Activated gamma-delta T cell treated with anti-CD3 and anti-CD28 coated beads, Interleukin-2, amount 50 U/mL, for 16 hours (primary cell): ENCODE data around the gene ZNF362.
"Not testable (repeated sequence)": the region's sequence is repeated elsewhere in the genome, so short reads cannot be mapped to it uniquely, and the experiment has no call there.

Experiments used
- DNase-seq: peaks from one replicate; pipeline ENCODE4 v3.0.0-alpha.2; 2020; ENCODE audit warnings: low read depth

The ZNF362 gene

DNA sequence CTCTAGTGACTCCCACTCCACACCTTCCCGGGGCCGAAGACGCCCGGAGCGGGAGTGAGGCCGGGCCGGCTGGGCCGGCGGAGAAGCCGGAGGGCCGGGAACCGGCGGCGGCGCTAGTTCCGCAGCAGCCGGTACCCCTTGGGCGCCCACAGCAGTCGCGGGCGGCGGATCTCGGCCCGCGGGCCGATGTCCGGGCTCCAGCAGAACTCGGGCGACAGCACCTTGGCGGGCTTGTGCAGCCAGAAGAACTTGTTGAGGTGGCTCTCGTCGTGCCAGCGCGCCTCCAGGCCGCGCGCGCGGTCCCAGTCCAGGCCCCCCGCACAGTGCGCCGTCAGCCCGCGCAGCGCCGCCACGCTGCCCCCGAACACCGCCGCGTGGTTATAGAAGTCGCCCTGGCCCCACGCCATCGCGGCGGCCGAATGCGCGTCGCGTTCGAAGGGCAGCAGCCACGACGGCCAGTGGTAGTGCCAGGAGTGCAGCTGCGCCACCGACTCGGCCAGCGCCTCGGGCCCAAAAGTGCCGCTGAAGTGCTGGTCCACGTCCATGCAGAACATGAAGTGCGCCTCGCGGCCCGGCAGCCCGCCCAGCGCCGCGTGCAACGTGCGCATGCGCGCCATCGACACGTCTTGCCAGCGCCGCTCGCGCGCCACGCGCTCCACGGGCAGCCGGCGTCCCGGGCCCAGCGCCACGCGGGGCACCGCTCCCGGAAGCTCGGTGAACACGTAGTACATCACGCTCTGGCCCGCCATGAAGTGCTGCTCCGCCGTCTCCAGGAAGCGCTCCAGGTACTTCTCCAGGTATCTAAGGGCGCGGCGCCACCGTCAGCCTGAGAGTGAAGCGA lies 50.6 kb downstream of the ZNF362 start:
- no peak for DNase-seq

DNA sequence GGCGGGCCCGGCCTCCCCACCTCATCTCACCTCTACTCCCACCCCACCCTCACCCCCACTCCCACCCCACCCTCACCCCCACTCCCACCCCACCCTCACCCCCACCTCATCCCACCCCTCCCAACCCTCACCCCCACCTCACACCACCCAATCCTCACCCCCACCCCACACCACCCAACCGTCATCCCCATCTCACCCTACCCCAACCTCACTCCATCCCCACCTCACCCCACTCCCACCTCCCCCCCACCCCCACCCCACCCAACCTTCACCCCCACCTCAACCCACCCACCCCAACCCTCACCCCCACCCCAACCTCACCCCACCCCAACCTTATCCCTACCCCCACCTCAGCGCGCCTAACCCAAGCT lies 51.2 kb downstream of the ZNF362 start:
- DNase-seq: no peak

DNA sequence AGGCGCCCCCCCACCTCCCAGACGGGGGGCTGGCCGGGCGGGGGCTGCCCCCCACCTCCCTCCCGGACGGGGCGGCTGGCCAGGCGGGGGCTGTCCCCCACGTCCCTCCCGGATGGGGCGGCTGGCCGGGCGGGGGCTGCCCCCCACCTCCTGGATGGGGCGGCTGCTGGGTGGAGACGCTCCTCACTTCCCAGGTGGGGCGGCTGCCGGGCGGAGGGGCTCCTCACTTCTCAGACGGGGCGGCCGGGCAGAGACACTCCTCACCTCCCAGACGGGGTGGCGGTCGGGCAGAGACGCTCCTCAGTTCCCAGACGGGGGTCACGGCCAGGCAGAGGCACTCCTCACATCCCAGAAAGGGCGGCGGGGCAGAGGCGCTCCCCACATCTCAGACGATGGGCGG lies 53.1 kb downstream of the ZNF362 start:
- not testable (repeated sequence) for DNase-seq

DNA sequence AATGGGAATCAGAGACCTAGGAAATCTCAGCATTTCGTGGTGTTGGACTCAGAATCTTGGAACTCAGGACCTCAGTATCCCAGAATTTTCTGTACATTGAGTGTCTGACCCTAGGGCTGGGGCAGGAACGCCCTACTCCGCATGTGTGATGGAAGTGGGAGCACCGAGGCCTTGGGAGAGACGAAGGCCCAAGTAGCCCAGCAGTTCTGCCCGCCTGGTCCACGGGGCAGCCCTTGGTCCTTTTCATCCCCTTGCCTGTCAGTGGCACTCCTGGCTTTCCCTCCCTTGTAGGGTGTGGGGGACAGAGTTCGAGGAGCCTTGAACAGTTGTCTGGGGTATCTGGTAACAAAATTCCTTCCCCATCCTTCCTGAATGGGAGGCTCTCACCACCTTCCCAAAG lies 54.4 kb downstream of the ZNF362 start:
- no peak for DNase-seq

DNA sequence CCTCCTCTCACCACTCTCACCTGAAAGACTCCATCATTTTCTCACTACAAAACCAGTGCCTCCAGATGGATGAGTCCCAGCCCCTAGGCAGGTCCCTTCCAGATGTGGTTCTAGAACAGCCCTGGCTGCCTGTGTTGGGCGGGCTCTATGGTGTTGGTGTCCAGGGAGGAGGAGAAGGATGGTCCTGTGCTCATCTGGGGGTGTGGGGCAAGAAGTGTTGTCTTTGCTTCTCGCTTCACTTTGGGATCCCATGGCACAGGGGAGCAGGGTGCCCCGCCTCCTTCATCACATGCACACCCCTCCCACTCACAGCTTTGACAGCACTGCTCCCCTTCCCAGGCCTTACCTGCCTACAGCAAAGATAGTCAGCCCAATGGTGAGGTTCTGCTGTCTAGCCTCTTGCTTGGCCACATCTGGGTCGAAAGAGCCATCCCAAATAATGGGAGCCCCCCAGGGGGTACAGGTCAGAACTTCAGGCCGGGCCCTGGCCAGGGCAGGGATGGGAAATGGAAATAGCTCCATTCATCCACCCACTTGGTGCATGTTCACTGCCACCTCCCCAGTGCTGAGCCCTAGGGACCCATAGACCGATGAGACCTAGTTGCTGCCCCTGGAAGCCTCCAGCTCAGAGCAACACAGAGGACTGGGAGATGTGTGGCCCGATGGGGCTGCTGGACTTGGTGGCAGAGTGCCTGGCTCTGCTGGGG lies 55.6 kb downstream of the ZNF362 start:
- DNase-seq: no peak

DNA sequence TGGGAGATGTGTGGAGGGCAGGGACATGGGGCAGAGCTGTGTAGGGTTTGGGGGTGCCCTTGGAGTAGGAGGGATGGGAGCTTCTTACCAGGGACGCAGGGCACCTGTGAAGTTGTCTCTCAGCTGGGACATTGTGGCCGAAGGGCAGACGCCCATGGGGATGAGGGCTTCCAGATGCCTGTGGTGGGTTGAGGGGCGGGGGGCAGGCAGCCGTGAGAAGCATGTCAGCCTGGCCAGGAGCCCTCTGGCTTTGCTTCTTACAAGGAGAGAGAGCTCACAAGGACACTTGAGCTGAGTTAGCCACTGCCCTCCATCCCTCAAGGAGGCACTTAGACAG lies 56.1 kb downstream of the ZNF362 start:
- DNase-seq: no peak

DNA sequence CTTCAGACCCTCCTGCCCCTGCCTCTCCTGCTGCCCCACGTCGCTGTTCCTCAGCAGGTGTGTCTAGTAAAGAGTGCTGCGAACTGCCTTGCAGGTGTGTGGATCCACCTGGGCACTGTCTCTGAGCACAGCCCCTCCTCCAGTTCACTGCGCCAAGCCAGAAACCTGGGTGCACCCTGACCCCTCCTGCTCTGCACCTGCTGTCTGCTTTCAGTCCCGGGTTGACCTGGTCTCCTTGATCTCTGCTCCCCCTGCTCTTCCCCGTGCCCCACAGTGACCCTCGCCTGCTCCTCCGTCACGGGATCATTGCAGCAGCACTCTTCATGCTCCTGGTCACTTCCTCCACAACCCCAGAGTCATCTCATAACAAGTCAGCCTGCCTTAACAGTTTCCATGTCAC lies 58.1 kb downstream of the ZNF362 start:
- DNase-seq: no peak

DNA sequence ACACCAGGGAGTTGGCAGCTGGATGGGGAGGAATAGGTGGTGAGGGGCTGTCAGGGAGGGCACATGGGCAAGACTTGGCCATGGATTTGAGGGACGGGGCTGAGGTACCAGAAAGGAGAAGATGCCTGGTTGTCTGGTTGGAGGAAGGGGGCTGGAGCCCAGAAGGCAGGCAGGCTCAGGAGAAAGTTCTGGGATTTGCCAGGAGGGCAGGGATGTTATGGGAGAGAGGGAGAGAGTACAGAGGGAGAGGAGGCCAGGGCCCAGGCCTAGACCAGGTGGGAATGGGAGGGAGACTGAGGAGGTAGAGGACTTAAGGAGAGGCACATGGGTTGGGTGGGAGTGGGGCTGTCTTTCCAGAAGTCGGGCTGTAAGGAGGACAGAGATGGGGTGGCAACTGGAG lies 60.3 kb downstream of the ZNF362 start:
- DNase-seq: no peak

DNA sequence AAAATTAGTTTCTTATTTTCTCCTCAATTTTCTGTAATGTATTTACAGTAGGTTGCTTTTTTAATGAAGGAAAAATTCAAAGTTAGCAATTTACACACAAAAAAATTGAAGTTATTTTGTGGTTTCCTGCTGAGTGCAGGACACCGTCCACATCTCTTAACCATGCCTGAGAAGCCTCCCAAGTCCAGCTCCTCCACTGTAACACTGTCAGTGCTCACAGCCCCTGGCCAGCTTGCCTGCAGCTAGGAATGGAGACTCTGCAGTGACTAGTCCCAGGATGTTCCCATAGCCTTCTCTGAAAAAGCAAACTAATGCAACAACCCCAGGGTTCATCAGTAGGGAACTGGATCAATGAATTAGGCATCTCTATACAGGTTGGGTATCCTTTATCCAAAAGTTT lies 61.1 kb downstream of the ZNF362 start:
- no peak for DNase-seq

DNA sequence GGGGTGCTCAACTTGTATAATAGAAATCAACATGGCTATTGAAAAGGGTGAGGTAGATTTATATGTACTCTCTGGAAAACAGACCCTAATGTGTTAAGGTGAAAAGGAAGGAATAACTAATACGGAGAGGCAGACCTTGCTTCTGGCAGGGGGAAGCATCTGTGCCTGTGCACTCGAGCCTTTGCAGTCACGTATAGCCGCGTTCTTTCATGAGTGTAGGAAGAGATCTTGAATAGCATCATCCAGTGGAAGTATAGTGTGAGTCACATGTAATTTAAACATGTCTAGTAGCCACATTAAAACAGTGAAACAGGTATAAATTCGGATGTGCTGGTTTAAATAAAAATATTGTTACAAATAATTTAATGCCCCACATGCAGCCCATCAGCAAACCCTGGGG lies 61.7 kb downstream of the ZNF362 start:
- no peak for DNase-seq

DNA sequence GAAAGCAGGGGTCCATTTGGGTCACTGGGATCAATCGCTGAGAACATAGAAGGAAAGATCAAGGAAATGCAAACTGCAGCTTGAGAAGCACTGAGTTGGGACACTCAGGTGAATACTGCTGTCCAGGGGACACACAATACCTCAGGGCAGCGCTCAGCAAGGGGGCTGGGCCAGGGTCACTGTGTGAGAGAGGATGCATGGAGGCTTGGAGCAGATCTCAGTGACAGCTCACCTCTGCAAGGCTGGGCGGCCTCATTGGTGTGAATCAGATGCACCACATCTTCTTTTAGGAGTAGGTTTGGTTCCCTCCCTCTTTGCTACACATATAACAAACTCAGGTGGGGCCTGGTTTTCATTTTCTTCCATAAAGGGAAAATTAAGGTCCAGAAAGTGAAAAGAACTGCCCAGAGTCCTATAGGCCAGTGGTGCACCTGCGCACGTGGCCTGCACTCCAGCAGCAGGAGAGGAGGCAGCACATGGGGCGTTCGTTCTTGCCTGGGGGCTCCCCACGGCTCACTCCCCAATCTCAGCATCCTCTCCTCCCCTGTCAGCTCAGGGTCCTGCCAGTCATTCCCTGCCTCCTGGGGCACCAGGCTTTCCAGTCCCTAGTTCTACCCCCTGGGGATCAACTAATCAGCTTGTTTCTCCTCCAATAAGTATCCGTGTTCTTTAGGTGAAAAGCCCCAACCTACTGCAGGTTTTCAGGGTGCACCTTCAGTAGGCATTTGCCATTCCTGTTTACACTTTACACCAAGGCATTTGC lies 63.1 kb downstream of the ZNF362 start:
- DNase-seq: no peak

DNA sequence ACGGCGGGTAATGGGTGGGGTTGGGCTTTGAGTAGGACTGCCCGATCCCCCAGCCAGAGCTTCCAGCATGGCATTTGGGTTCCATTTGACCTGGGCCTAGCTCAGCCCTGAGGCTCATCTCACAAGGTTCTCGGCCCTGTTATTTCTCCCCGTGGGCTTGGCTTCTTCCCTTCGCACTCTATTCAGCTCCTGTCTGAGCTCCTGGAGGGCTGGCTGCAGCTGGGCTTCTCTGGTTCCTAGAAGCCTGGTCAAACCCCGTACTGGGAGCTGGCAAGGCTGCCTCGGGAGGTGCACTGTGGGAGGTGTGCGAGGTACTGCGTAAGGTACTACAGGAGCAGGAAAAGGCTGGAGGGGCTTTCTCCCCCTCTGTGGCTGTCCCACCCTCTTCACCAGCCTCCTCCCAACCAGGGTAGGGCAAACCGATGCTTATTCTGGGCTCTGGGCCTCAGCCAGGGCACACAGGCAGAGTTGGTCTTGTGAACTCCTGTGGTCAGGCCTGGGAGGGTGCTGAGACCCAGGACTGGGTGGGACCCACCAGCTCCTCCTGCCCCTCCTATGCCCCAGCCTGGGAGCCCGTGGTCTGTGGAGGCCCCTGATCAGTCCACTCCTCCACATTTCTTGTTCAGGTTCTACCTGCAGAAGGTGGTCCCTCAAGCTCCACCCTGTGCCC lies 63.8 kb downstream of the ZNF362 start:
- no peak for DNase-seq

DNA sequence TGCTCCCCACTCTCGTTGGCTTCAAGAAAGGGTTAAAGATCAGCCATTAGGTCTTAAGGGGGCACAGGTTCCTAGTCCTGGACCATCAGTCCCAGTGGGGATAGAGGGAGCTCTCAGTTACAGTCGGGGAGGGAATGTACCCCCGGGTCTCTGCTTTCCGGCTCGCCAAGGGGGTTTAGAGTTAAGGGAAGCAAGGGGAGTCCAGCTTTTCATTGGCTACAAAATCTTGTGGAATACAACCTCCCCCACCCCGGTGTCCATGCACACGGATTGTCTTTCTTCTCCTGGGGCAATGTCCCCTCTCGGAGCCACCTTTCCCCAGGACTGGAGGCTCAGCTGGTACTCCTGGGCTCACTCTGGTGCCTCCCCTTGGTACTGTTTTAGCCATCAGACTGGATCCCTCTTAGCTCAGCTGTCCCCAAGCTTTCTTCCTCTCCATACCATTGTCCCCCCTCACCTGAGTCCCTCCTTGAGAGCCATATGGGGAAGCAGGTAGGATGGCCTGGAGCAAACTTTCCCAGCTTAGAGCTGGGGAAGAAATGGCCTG lies 64.4 kb downstream of the ZNF362 start, which contains the start of gene A3GALT2:
TSS of gene A3GALT2 (minus strand) at position 480 of the 547 bp plus-strand sequence. CDS start at position 480, 0 bp downstream.
- no peak for DNase-seq

DNA sequence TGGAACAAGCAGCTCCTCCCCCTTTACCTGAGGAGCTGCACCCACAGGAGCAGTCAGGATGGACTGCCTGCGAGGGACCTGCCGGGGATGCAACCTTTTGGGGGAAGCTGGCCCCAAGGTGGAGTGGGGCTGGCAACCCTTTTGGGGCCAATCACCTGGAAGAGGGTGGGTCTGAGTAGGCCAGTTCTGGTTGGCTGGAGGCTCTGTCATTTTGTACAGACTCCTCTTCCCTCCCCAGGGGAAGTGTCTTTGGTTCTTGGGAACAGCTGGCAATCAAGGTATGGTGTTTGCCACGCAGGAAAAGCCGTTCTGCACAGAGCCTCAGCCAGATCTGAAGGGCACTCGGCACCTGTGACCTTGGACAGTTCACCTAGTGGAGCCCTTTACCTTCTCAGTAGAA lies 64.9 kb downstream of the ZNF362 start:
- DNase-seq: no peak

DNA sequence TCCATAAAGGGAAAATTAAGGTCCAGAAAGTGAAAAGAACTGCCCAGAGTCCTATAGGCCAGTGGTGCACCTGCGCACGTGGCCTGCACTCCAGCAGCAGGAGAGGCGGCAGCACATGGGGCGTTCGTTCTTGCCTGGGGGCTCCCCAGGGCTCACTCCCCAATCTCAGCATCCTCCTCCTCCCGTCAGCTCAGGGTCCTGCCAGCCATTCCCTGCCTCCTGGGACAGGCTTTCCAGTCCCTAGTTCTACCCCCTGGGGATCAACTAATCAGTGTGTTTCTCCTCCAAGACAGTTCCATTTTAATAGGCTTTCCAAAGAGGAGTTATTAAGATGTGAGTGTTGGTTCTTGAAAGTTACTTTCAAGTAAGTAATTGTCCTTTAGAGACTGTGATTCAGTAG lies 65.8 kb downstream of the ZNF362 start:
- DNase-seq: no peak

DNA sequence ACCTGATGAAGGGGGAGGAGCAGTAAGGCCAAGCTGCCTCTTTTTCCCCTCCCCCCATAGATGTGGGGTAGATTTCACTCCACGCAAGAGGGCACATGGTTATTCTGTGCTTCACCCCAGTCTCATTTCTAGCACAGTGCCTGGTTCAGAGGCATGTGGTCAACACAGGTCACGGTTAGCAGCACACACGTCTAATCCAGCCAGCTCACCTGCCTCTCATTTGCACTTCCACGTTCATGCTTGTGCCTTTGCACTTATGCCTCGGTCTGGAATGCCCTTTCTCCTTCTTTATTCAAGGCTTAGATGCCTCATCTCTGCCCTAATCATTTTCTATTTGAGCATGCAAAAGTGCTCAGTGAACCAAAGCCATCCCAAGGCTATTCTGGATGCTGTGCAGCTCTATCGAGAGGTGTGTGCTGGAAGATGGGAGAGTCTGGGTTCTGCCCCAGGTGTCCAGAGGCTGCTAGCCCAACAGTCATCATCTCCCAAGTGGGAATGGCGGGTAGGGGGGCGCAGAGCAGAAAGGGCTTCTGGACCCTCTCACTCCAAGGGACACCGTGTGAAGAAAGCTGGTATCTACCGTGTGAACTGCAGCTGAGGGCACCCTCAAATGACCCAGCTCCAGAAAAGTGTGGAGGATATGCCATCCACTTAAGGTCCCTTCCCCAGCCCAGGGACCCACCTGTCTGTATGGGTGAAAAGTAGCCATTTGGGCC lies 66.7 kb downstream of the ZNF362 start:
- no peak for DNase-seq

DNA sequence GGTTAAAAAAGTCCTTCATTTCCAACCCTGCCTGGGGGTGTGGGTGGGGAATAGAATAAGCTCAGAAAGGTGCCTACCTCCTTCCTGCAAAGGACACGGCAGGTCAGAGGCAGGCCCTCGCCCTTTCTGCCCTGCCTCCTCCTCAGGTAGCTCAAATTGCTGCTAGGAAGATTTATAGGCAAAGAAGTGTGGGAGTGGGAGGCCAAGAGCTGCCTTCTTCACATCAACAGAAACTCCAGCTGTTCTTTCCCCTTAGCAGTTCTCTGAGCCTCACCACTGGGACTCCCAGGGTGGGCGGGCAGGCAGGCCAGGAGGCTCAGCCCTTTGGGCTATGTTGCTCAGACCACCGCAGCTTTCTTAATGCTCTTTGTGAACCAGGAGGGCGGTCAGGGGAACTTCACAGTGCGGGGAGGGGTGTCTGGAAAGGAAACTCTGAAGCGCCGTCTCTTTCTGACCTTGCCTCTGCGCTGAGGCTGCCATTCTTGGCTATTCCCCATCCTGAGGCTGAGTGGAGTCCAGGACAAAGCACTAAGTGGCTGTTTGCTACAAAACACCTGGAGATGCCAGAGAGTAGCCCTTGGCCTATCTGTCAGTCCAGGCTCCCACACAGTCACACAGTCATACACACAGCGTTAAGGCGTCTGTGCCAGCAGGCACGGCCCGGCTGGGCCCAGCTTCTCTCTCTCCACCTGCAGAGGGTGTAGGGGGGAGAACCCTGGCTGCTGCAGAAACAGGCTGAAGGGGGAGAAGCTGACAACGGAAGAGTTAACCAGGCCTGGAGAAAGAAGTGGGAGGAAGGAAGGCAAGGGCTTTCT lies 67.6 kb downstream of the ZNF362 start:
- DNase-seq: no peak

DNA sequence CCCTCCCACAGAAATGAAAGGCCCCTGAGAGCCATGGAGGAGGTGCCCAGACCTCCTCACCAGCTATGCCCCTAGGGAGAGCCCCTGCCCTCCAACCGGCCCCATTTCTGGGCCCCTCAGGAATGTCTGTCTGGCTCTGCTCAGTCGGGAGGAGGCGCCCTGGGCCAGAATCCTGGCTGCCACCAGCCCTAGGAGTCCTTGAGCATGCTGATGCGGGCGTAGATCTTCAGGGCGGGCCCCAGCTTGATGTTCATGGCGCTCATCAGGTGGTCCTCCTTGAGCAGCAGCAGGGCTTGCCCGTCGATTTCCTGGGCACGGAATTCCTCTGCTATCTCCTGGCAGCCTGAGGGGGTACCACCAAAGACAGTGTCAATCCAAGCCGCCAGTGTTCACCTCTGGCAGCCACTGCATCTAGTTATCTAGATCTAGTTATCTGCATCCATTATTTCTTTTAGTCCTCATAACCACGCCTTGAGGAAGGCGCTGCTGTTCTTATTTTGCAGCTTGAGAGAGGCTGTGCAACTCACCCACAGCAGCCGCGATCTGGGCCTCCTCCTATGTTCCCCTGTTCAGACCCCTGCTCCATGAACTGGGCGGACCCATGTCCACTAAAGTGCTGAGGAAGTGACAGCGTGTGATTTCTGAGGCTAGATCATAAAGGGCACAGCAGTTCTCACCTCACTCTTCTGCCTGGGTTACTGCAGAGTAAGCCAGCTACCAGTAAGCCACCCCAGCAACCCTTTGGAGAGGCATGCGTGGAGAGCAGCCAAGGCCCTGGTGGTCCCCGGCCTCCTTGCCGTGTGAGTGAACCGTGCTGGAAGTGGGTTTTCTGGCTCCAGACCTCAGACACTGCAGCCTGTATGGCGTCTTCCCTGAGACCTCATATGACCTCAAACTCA lies 68.6 kb downstream of the ZNF362 start:
- no peak for DNase-seq

DNA sequence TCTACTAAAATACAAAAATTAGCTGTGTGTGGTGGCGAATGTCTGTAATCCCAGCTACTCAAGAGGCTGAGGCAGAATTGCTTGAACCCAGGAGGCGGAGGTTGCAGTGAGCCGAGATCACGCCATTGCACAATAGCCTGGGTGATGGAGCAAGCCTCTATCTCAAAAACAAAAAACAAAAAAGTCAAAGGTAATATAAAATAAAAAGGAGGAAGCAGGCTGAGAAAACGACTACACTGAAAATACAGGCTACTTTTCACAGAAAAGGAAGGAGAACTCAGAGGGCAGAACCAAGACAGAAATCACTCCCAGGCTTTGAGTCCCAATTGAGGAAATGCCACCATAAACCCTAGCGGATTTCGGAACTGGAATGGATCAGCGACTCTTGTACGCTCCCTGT lies 70.5 kb downstream of the ZNF362 start:
- DNase-seq: no peak
